ENCODE results near the gene SERPINA10. TPM values are rescaled to one million over a fixed set of nuclear protein-coding genes. Genes with fewer than 3 reads are reported as not detected.
A peak's percentile ranks its signal among the peaks of the same experiment; 100 is the strongest.

The SERPINA10 gene, protein sequence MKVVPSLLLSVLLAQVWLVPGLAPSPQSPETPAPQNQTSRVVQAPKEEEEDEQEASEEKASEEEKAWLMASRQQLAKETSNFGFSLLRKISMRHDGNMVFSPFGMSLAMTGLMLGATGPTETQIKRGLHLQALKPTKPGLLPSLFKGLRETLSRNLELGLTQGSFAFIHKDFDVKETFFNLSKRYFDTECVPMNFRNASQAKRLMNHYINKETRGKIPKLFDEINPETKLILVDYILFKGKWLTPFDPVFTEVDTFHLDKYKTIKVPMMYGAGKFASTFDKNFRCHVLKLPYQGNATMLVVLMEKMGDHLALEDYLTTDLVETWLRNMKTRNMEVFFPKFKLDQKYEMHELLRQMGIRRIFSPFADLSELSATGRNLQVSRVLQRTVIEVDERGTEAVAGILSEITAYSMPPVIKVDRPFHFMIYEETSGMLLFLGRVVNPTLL
- not detected in 2 replicates for total RNA-seq

DNA sequence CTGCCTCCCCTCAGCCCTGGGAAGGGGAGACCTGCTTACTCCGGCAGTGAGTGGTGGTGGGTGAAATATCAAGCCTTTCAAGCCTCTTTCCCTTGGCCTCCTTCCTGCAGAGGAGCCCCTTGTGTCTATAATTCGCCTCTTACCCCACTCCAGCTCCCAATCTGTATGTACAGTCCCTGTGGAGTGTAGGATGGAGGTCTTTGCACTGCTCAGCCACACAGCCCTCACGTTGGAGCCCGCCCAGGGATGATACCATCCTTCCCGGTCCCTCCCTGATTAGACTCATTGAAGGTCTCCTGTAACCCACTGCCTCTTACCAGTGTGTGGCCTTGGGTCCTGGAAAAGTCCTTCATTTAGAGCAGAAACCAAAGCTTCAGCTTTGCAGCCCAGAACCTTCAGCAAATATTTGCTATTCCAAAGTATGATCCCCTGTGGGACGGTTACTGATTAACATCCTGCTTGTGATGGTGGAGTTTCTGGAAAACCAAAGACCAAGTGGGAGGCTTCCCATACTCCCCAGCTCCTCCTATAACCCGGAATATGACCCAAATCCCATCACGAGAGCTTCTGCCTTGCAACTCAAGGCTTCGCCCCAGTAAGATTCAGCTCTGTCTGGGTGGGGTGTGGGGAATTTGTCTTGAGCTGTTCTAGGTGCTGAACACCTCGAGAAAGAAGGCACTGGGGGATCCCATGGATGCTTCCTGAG is at the start of gene SERPINA10:
Gene SERPINA10 (minus strand): TSS at position 397 of the 706 bp plus-strand sequence. CDS start 2,675 bp downstream, outside the sequence.
- DNase-seq = no peak

DNA sequence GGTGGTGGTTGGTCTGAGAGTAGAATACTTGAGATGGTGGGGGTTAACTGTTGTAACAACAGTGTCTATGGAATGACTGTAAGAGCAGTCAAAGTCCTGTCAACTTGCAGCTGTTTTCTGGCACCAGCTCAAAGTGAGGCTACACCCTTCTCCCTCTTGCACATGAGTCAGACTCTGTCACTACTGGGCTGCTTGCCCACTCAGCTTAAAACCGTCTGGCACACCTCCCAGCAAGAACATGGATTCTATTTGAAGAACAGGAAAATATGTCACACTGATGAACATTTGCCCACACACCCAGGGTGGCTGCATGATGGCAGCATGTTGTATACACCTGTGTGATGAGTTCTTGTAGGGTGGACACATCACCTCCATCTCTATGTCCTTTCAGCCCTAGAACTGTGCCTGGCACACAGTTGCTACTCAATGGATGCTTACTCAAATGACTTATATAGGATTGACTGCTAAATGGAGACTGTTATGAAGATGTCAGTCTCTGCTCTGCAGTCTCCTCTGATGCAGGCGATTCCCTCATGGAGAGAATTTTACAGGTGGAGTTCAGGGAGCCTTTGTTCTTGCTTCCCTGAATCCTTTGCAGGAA is 49.4 kb upstream of the SERPINA10 start:
- peak; percentile 12 for DNase-seq

DNA sequence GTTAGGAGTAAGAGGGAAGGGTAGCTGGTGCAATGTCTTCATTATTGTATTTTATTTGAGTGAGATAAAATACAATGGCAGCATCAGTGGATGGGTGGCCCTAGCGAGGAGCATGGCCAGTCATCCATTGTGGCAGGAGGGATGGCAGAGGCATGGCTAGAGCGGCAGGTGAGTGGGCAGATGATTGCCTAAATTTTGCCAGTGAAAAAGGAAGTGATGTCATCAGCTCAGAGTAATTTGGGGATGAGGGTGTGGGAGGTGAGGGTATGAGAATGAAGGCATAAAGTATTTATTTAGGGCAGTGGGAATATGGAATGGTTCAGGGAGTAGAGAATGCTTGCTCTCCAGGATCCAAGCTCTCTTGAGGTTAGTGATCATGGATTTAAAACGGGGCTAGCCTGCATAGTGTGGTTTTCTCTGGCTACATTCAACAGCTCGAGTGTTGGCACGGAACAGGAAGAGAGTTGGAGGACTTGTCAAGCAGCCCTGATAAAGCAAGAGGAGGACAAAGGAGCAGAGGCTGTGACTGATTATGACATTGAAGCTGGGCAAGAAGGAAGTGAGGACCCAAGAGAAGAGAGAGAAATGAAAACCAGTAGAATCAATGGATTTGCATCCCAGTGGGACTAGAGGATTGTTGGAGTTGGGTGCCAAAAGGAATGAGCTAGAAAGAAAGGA is 48.7 kb upstream of the SERPINA10 start:
- DNase-seq = no peak

DNA sequence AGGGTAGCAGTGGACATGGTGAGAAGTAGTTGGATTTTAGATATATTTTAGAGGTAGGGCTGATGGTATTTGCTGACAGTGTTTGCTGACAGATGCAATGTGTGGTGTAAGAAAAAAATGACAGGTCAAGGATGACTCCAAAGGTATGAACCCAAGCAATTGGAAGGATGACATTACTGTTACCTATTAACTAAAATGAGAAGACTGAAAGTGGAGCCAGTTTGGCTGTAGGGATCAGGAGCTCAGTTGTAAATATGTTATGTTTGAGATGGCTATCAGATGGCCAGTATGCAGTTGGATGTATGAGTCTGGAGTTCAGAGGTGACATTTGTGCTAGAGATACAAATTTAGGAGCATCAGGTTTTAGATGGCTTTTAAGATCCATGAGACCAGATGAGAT is 47.5 kb upstream of the SERPINA10 start:
- no peak for DNase-seq

DNA sequence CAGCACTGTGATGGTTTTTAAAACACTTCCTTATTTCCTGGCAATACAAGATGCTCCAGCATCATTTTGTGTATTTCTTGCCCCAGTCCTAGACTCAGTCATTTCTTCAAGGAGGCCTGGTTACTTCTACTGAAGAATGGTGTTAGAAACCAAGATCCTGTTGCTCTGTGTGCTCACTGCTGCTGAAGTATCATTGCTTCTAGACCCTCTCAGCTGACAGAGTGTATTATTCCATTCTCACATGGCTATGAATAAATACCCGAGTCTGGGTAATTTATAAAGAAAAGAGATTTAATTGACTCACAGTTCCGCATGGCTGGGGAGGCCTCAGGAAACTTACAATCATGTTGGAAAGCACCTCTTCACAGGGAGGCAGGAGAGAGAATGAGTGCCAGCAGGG is 45.0 kb upstream of the SERPINA10 start:
- no peak for DNase-seq

DNA sequence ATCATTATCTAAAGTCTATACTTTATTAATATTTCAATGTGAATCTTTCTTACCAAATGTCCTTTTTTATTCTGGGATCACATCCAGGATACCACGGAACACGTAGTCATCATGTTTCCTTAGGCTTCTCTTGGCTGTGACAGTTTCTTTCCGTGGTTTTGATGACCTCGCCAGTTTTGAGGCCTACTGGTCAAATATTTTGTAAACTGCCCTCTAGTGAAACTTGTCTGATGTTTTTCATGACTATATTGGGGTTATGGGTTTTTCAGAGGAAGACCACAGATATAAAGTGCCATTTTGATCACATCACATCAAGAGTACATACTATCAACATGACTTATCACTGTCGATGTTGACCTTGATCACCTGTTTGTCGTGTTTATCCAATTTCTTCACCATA is 44.2 kb upstream of the SERPINA10 start:
- DNase-seq = no peak

DNA sequence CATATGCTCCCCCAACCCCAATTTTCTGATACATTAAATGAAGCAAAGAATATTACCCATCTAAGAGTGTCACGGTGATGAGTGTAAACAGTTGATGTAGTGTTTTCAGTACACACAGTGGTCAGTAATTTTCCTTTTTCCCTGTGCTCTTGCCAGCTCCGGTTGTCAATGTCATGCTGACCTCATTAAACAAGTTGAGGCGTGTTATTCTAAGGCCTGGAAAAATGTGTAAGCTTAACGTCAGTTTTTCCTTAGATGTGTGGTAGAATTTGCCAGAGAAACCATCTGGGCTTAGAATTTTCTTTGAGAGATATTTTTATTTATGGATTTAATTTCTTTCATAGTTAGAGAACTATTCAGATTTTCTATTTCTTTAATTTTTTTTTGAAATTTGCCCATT is 41.8 kb upstream of the SERPINA10 start:
- no peak for DNase-seq

DNA sequence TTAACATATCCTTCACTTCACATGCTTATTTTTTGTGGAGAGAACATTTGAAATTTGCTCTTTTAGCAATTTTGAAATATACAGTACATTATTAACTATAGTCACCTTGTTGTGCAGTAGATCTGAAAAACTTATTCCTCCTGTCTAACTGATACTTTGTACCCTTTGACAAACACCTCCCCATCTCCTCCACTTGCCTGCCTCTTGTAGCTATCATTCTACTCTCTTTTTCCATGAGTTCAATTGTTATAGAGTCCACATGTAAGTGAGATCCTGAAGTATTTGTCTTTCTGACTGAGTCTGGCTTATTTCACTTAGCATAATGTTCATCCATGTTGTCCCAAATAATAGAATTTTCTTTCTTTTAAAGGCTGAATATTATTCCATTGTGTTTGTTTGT is 39.5 kb upstream of the SERPINA10 start:
- DNase-seq = no peak

DNA sequence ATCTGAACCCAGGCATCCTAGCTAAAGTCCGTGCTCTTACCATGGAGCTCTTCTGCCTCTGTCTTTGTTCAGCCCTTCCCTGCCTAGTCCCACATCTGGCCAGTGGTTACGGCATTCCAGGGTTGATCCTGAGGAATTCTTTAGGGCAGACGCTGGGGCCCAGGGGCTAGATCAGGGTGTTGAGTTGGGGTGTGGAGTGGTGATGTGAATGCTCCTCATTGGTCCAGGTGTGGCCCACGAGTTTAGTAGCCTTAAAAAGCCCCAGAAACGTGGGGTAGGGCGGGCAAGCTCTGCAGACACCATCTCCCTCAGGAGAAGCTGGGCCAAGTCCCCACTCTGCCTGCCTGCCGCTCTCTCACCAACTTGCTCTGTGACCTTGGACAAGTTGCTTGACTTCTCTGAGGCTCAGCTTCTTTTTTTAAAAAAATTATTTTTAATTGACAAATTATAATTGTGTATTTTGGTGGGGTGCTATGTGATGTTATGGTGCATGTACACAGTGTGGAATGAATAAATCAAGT is 39.1 kb upstream of the SERPINA10 start:
- DNase-seq = no peak

DNA sequence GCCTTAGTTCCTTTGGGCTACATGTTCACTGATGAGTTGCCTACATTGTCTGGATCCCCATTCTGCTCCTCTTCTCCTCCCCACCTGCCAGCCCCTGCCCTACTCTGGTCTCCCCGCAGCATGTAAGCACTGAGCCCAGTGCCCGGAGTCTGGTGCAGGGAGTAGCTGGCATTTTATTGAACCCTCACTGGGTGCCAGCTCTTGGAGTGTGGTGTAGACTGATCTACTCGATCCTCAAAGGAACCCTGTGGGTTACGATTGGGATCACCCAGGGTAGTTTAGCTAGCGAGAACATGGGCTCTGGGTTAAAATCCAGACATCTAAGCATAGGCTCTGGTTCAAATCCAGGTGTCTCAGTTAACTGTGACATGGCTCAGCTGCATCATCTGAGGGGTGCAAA is 38.4 kb upstream of the SERPINA10 start:
- DNase-seq = no peak

DNA sequence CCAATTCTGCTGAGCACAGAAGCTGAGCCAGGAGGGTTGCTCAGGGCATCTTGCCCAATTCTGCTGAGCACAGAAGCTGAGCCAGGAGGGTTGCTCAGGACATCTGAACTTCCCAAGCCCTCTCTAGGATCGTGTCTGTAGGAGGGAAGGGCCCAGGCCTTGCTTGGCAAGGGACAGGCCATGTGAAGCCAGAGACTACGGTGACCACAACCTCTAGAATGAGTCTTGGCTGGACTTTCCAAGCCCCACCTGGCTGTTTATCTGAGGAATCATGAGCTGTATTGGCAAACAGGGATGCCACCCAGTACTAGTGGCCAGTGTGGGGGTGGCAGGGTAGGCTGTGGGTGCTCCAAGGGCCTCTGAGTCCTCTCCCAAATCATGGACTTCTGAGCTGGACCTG is 37.8 kb upstream of the SERPINA10 start:
- DNase-seq = no peak

DNA sequence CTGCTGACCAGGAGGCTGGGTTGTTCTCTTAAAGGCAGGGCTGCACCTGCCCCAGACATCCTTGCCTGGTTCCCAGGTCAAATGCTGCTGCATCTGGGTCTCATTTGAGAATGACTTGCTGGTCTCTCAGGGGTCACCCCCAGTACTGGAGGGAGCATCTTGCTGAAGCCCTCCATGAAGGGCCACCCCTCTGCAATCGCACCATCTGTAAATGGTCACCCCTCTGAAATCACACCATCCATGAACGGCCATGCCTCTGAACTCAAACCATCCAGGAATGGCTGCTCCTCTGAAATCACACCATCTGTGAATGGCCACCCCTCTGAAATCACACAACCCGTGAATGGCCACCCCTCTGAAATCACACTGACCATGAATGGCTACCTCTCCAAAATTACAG is 37.4 kb upstream of the SERPINA10 start:
- DNase-seq = no peak

DNA sequence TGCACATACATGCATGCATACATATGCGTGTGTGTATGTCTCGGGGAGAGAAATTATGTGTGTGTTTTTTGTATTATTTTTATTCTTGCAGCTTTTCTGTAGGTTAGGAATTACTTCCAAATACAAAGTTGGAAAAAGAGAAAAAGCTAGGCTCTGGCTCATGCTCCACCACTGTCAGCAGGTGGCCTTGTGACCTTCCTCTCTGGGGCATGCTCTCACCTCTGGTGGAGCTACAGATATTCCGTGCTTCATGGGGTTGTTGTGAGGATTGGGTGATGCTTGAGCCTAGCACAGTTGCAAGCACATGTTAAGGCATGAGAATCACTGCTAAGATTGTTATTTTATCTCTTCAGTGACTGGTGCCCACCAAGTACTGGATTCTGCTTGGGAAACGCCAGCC is 36.8 kb upstream of the SERPINA10 start:
- DNase-seq = no peak

DNA sequence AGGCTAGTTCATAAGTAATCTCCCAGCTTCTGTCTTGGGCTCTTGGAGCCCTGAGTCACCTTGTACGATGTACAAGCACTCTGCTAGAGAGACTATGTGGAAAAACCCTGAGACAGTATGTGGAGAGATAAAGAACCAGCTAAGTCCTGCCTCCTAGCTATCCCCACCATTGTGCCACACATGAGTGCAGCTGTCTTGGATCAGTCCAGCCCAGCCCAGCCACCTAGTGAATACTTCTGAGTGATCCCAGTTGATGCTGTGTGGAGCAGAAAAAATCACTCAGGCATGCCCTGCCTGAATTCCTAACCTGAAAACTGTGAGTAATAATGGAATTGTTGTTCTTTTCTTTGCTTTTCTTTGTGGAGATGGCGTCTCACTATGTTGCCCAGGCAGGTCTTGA is 35.1 kb upstream of the SERPINA10 start:
- DNase-seq = no peak

DNA sequence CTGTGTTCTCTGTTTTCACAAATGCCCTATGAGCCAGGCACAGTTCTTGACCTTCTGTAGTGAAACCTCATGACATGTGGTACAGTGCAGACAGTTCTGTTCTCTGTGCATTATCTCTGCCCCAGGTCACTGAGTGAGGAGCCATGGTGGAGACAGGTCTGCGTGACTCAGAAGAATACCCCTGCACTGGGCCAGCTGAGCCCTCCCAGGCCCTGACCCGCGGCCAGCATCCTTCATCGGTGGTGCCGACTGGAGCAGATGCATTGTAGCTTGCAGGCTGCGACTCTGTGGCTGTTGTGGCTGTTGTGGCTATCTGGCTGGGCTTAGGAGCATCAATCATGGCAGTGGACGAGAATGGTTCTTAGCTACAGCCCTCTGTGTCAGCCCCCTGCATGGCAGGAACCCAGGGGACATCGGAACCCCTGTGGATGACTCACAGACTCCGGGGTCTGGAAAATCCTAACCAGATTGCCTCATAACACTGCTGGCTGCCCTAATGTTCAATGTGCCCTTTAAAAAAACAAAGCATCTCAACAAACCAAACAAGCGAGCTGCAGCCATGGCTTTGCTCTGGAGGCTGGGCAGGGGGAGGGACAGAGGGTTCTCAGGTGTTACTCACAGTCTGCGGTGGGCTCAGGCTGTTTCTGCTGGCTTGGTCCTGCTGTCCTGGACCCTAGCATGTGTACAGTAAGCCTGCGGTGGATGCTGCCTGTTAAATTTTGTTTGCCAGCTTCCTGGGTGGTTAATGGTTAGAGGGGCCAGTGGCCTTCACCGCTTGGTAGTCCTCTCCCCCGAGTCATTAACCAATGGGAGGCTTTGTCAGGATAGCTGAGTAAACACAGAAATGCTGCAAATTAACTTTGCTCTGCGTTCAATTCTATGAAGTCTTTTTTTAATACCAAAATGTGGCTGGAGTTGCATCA is 29.8 kb upstream of the SERPINA10 start, which contains the start of gene SERPINA6:
Gene SERPINA6 (minus strand): TSS at position 689 of the 923 bp plus-strand sequence. CDS start 8,688 bp downstream, outside the sequence.
- DNase-seq = no peak

DNA sequence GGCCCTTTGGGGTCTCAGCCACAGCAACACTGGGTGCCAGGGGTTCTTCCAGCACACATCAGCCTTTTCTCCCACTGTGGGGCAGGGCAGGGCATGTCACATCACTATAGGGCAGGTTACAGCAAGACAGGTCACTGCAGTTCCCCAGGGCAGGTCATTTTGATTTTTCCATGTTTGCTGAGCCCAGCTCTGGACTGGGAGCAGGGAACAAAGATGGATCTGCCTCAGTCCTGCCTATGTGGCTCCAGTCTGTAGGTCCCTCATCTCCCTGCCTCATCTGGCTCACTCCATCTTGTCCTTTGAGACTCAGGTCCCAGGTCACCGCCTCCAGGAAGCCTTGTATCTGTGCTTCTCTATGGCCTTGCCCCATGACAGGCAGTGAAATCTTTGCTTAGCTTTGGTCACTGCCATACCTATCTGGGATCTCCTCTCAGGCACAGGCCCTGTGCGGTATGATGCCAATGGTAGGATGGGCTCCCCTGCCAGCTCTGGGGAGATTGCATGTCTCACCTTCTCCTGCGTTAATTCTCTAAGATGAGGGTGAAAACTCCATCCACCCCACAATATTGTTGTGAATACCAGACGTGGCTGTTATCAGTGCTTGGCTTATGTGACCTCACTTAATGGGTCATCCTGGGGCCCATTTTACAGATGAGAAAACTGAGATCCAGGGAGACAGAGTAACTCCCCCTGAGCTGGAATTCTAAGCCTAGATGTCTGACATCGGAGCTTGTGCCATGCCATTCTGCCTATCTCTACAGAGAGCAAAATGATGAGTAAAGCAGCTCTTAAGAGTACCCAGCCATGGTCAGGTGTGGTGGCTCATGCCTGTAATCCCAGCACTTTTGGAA is 28.6 kb upstream of the SERPINA10 start:
- no peak for DNase-seq

DNA sequence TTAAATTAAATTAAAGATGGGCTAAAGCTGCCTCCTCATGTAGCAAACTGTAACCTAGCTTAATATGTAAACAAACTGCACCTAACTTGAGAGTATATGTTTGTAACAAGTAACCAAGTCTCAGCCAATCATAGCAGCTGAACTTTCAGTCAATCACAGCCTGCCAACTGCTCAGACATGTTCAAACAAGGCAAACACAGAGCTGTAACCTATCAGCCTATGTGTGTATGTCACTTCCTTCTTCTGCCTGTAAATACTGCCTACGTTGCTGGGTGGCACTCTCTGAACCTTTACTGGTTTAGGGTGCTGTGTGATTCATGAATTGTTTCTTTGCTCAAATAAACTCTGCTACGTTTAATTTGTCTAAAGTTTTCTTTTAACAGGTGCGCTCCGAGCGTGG is 27.2 kb upstream of the SERPINA10 start:
- DNase-seq = no peak

DNA sequence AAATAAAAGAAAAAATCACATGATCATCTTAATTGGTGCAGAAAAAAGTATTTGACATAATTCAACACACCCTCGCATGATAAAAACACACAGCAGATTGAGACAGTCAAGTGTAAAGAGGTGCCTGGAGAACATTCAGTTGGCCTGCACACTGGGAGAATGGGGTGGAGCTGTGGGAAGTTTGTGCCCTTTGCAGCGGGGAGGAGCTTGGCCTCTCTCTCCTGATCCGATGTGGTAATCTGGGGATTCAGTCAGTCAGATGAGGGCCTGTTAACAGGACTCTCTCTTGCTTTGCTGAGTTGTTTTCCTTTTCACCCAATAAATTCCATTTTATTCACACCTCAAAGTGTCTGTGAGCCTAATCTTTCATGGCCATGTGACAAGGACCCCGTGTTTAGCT is 24.2 kb upstream of the SERPINA10 start:
- no peak for DNase-seq

DNA sequence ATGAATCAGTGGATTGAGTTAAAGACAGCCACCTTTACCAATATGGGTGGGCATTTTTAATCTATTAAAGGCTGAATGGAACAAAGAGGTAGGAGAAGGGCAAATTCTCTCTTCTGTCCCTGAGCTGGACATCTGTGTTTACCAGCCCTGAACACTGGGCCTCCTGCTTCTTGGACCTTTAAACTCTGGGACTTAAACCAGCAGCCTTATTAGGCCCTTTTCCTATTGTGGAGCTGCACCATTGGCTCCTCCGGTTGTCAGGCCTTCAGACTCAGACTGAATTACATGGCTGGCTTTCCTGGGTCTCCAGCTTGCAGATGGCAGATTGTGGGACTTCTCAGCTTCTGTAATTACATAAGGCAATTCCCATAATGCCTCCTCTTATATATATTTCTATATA is 23.6 kb upstream of the SERPINA10 start:
- no peak for DNase-seq

DNA sequence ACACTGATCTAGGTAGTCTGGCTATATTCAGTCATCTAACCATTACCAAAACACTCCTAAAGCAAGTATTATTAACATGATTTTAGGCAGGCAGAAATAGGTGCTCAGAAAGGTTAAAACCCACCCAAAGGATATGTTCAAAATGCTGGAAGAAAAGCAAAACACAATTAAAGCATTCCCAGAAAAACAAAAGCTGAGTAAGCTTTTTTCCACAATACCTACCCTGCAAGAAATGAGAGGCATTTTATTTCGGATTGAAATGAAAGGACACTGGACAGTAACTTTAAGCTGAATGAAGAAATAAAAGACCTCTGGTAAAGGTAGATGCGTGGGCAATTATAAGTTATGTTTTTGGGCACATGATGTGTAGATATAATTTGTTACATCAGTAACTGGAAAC is 21.8 kb upstream of the SERPINA10 start:
- no peak for DNase-seq
